Mesendoderm (in vitro differentiated cells): ENCODE results near the gene RASL12.

Source experiments
- DNase-seq: peaks from one replicate; pipeline ENCODE4 v3.0.0; 2013
- H2AK5ac ChIP-seq: 2 replicates; pipeline ENCODE4 v1.6.1; 2013; ENCODE audit warnings: low read length, inconsistent platforms
- H2BK120ac ChIP-seq: 2 replicates; pipeline ENCODE4 v1.6.1; 2013; ENCODE audit warnings: low read depth, mild to moderate bottlenecking, low read length, moderate library complexity, mixed read lengths
- H2BK15ac ChIP-seq: replicated peaks from 2 replicates; pipeline ENCODE4 v1.6.1; 2013; ENCODE audit warnings: low read depth, mild to moderate bottlenecking, moderate library complexity
- H2BK5ac ChIP-seq: 2 replicates; pipeline ENCODE4 v1.6.1; 2013; ENCODE audit warnings: low read length, inconsistent platforms
- H3K18ac ChIP-seq: 2 replicates; pipeline ENCODE4 v1.6.1; 2013; ENCODE audit warnings: mild to moderate bottlenecking, low read length, mixed read lengths
- H3K23ac ChIP-seq: one replicate; pipeline ENCODE4 v1.6.1; 2013; ENCODE audit warnings: low read length
- H3K27ac ChIP-seq: 2 replicates; pipeline ENCODE4 v1.5.1; 2013; ENCODE audit warnings: low read depth, mild to moderate bottlenecking, inconsistent platforms, low read length, moderate library complexity
- H3K27me3 ChIP-seq: 2 replicates; pipeline ENCODE4 v1.6.1; 2013; ENCODE audit warnings: low read length, control low read depth, mild to moderate bottlenecking, inconsistent platforms; ENCODE audit not compliant: insufficient read depth, poor library complexity
- H3K36me3 ChIP-seq: 2 replicates; pipeline ENCODE4 v1.6.1; 2013; ENCODE audit warnings: low read length, inconsistent platforms; ENCODE audit not compliant: control insufficient read depth, insufficient read depth
- H3K4ac ChIP-seq: one replicate; pipeline ENCODE4 v1.6.1; 2013; ENCODE audit warnings: low read depth, mild to moderate bottlenecking, low read length, moderate library complexity
- H3K4me1 ChIP-seq: 2 replicates; pipeline ENCODE4 v1.6.1; 2013; ENCODE audit warnings: low read depth, low read length, inconsistent platforms; ENCODE audit not compliant: control insufficient read depth
- H3K4me2 ChIP-seq: 2 replicates; pipeline ENCODE4 v1.6.1; 2013; ENCODE audit warnings: low read length
- H3K4me3 ChIP-seq: 2 replicates; pipeline ENCODE4 v1.5.1; 2013; ENCODE audit warnings: mild to moderate bottlenecking, low read length
- H3K56ac ChIP-seq: one replicate; pipeline ENCODE4 v1.6.1; 2013; ENCODE audit warnings: low read length
- H3K79me1 ChIP-seq: 2 replicates; pipeline ENCODE4 v1.6.1; 2013; ENCODE audit warnings: low read length, inconsistent platforms
- H3K79me2 ChIP-seq: 2 replicates; pipeline ENCODE4 v1.6.1; 2013; ENCODE audit warnings: mild to moderate bottlenecking, low read length; ENCODE audit not compliant: control insufficient read depth, insufficient read depth
- H3K9ac ChIP-seq: 2 replicates; pipeline ENCODE4 v1.6.1; 2013; ENCODE audit warnings: low read length, inconsistent platforms
- H4K5ac ChIP-seq: one replicate; pipeline ENCODE4 v1.6.1; 2013; ENCODE audit warnings: low read length
- H4K8ac ChIP-seq: one replicate; pipeline ENCODE4 v1.6.1; 2013; ENCODE audit warnings: low read depth, mild to moderate bottlenecking, control low read depth, low read length, moderate library complexity
- WGBS: extraction: QIAGEN DNeasy Blood & Tissue Kit; methylation state at CpG from one replicate; pipeline ENCODE4 v1.1.7; 2013; ENCODE audit warnings: low lambda C conversion rate, missing lambda C conversion rate; ENCODE audit not compliant: insufficient coverage; ENCODE audit errors: extremely low coverage; 5-methylcytosine and 5-hydroxymethylcytosine counted together

The RASL12 gene

GRCh38 chr15:65089206-65089824 is 21.5 kb upstream of the RASL12 start:
- H3K79me1 ChIP-seq, result no peaks in the 10 kb centered on the region
- H2BK15ac ChIP-seq, result no peak overlapping the region
- H4K8ac ChIP-seq, result no peak overlapping the region
- H2AK5ac ChIP-seq, result no peak overlapping the region
- no peak overlapping the region for H3K56ac ChIP-seq
- no peaks in the 10 kb centered on the region for H3K79me2 ChIP-seq
- no peaks in the 10 kb centered on the region for H3K27me3 ChIP-seq
- no peak overlapping the region for H2BK120ac ChIP-seq
- H3K9ac ChIP-seq, result no peak overlapping the region
- no peak overlapping the region for H3K4me2 ChIP-seq
- H3K4me1 ChIP-seq, result peaks cover 10% of the 10 kb centered on the region
- no CpG with 5 or more reads among the region's 5 CpGs for WGBS
- no peak overlapping the region for H3K27ac ChIP-seq
- no peak overlapping the region for H4K5ac ChIP-seq
- H3K18ac ChIP-seq, result no peak overlapping the region
- DNase-seq, result peak; percentile 66
- H3K36me3 ChIP-seq, result no peaks in the 10 kb centered on the region
- H2BK5ac ChIP-seq, result no peak overlapping the region
- no peak overlapping the region for H3K4me3 ChIP-seq
- H3K23ac ChIP-seq, result no peak overlapping the region
- no peak overlapping the region for H3K4ac ChIP-seq

- Histone ChIP-seq H4K5ac (no peak overlapping the region), H3K23ac (no peak overlapping the region), H3K4me1 (peaks cover 13% of the 10 kb centered on the region), H3K4ac (no peak overlapping the region), H3K4me2 (no peak overlapping the region), H3K56ac (no peak overlapping the region), H3K4me3 (no peak overlapping the region), H3K27ac (no peak overlapping the region), H2AK5ac (peak overlapping the region; percentile 70), H3K9ac (no peak overlapping the region), H3K18ac (no peak overlapping the region), H3K36me3 (no peaks in the 10 kb centered on the region), H2BK5ac (no peak overlapping the region), H4K8ac (no peak overlapping the region), H3K79me1 (no peaks in the 10 kb centered on the region), H3K27me3 (no peaks in the 10 kb centered on the region), H2BK15ac (no peak overlapping the region), H2BK120ac (no peak overlapping the region), H3K79me2 (no peaks in the 10 kb centered on the region)
- no CpG with 5 or more reads among the region's 6 CpGs for WGBS
- DNase-seq, result no peak
Observed at GRCh38 chr15:65088643-65089021, 20.8 kb upstream of the RASL12 start.

- Histone ChIP-seq H2BK5ac (no peak overlapping the region), H3K27ac (no peak overlapping the region), H3K9ac (no peak overlapping the region), H3K4me1 (peaks cover 17% of the 10 kb centered on the region), H3K79me2 (no peaks in the 10 kb centered on the region), H3K4me3 (no peak overlapping the region), H3K4me2 (no peak overlapping the region), H4K5ac (no peak overlapping the region), H2BK120ac (no peak overlapping the region), H3K18ac (no peak overlapping the region), H2BK15ac (no peak overlapping the region), H4K8ac (no peak overlapping the region), H2AK5ac (peak overlapping the region; percentile 70), H3K79me1 (no peaks in the 10 kb centered on the region), H3K4ac (no peak overlapping the region), H3K56ac (peak overlapping the region; percentile 27), H3K36me3 (no peaks in the 10 kb centered on the region), H3K23ac (no peak overlapping the region), H3K27me3 (no peaks in the 10 kb centered on the region)
- no CpG with 5 or more reads among the region's 13 CpGs for WGBS
- no peak for DNase-seq
Observed at GRCh38 chr15:65087873-65088642, 20.3 kb upstream of the RASL12 start.

GRCh38 chr15:65087411-65087810 is 19.6 kb upstream of the RASL12 start:
- Histone ChIP-seq H2AK5ac (no peak overlapping the region), H4K8ac (no peak overlapping the region), H2BK120ac (no peak overlapping the region), H3K36me3 (no peaks in the 10 kb centered on the region), H3K4ac (no peak overlapping the region), H2BK5ac (no peak overlapping the region), H3K9ac (no peak overlapping the region), H3K27ac (no peak overlapping the region), H3K4me1 (peaks cover 21% of the 10 kb centered on the region), H3K56ac (no peak overlapping the region), H4K5ac (no peak overlapping the region), H3K4me3 (no peak overlapping the region), H3K4me2 (no peak overlapping the region), H3K18ac (no peak overlapping the region), H3K79me2 (no peaks in the 10 kb centered on the region), H3K23ac (no peak overlapping the region), H3K79me1 (no peaks in the 10 kb centered on the region), H3K27me3 (no peaks in the 10 kb centered on the region), H2BK15ac (no peak overlapping the region)
- no peak for DNase-seq
- WGBS, result no CpG with 5 or more reads among the region's 3 CpGs

GRCh38 chr15:65086680-65087111 is 18.9 kb upstream of the RASL12 start:
- Histone ChIP-seq H3K23ac (no peak overlapping the region), H2BK15ac (no peak overlapping the region), H3K4ac (no peak overlapping the region), H3K27me3 (no peaks in the 10 kb centered on the region), H4K8ac (no peak overlapping the region), H3K4me2 (no peak overlapping the region), H2BK5ac (no peak overlapping the region), H3K56ac (no peak overlapping the region), H3K79me1 (no peaks in the 10 kb centered on the region), H3K9ac (no peak overlapping the region), H3K4me3 (no peak overlapping the region), H2BK120ac (no peak overlapping the region), H3K79me2 (no peaks in the 10 kb centered on the region), H3K4me1 (peaks cover 21% of the 10 kb centered on the region), H3K18ac (no peak overlapping the region), H3K36me3 (no peaks in the 10 kb centered on the region), H4K5ac (no peak overlapping the region), H3K27ac (no peak overlapping the region), H2AK5ac (no peak overlapping the region)
- DNase-seq, result no peak
- WGBS, result no CpG with 5 or more reads among the region's 6 CpGs
